Activated effector memory CD4-positive, alpha-beta T cell treated with anti-CD3 and anti-CD28 coated beads, Interleukin-2, amount 50 U/mL, for 16 hours (primary cell): ENCODE measurements around the gene CECR2.
"Not testable (repeated sequence)": the region's sequence is repeated elsewhere in the genome, so short reads cannot be mapped to it uniquely, and the experiment has no call there.

ENCODE experiments used
- DNase-seq: peaks from one replicate; pipeline ENCODE4 v3.0.0-alpha.2; 2020

Gene CECR2

DNA sequence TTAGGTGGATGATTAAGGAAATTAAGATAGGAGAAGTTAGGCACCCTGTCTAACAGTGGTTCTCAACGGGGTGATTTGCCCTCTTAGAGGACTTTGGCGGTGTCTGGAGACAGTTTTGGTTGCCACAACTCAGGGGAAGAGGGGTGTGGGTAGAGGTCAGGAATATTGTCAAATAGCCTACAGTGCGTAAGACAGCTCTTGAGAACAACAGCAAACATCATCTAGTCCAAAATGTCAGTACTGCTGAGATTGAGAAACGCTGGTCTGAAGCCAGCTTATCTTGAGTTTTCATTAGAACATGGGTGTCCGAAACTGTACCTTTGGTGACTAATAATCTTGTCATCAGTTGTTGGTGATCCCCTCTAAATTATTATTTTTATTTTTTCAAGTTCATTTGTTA is 38.4 kb downstream of the CECR2 start:
- DNase-seq, result no peak

DNA sequence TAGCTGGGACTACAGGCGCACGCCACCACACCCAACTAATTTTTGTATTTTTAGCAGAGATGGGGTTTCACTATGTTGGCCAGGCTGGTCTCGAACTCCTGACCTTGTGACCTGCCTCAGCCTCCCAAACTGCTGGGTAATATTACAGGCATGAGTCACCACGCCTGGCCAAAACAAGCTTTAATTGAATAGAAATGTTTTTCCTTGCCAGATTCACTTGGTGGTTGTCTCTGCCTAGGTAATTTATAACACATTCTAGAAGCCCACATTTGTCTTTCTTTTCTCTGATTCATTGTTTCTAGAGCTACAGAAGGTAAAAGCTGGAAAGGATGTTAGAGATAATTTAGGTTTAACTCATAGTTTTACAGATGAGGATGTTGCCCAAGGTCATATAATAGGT is 41.3 kb downstream of the CECR2 start:
- no peak for DNase-seq

DNA sequence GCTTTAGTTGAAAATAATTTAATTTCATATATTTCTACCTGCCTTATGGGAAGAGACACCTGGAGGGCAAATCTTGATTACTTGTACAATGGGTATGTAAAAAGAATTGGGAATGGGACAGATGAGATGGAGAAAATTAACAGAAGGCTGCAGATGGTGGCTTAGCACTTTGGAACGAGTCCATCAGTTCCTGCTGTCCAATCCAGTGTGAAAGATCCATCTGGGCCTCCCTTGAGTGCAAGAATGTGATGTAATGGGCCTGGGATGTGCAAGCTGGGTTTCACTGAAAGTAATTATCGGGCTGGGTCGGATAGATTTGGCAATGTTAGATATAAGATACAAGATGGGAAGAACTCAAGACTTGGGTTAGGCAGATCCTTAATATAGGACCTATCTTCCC is 42.0 kb downstream of the CECR2 start:
- DNase-seq, result no peak

DNA sequence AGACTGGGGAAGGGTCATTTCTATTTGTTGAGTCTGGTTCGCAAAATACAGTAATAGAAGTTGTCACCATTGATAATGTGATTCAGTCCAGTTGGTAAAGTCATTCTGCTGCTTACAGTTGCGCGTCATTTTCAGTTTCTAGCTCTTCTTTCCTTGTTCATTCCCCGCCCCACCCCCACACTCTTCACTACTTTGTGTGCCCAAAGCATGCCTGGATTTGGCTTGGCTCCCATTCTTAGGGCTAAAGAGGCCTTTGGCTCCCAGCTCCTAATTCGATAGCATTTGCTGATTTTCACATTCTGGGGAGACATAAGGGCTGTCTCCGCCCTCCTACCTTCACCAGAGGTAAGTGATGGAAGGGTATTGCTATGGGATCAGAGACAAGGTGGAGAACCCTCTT is 43.0 kb downstream of the CECR2 start:
- no peak for DNase-seq

DNA sequence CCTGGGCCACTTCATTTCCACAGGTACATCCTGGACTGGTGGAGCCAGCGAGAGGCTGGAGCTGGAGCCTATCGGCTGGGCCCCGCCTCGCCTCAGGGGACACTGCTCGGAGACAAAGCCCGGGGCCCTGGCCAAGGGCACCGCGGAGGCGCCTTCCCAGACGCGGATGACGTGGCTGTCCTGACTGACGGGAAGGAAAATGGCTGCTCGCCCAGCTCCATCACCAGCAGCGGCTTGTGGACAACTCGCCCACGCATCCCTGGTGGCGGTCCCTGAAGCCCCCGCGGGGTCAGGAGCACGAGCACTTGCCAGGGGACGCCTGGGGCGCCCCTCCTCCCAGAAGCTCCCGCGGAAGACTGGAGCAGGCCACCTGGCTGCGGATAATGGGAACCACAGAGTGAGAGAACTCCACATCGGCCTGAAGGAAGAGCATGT is 49.6 kb downstream of the CECR2 start:
- no peak for DNase-seq

DNA sequence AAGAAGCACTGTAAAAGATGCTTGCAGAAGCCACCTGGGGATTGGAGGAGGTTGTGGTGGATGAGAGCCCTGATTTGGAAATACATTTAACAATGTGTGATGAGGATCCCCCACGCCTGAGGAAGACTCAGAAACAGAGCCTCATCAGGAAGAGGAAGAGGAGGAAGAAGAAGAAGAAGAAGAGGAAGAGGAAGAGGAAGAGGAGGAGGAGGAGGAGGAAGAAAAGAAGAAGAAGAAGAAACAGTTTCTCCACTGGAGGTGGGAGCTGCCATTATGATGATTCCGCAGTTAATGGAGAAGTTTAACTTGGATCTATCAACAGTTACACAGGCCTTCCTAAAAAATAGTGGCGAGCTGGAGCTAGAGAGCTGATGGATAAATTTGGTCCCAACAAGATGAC is 50.1 kb downstream of the CECR2 start:
- DNase-seq, result no peak

DNA sequence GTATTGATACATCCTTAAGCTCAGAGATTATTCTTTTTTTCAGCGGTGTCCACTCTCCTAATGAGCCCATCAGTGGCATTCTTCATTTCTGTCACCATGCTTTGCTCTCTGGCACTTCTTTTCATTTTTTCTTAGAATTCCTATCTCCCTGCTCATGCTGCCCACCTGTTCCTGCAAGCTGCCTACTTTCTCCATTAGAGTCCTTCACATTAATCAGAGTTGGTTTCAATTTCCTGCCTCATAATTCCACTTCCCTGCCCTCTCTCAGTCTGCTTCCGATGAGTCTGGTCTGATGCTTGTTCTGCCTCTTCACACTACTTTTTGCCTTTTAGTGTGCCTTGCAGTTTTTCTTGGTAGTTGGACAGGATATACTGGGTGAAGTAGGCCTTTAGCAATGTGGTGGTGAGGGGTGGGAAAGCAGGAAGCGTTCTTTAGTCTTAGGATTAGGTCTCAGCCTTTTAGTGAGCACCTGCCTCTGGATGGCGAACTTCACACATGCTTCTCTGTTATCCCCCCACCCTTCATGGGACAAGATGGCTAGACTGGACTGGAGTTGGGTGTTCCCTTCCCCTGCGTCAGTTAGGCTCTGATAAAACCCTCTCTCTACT is 53.6 kb downstream of the CECR2 start:
- no peak for DNase-seq

DNA sequence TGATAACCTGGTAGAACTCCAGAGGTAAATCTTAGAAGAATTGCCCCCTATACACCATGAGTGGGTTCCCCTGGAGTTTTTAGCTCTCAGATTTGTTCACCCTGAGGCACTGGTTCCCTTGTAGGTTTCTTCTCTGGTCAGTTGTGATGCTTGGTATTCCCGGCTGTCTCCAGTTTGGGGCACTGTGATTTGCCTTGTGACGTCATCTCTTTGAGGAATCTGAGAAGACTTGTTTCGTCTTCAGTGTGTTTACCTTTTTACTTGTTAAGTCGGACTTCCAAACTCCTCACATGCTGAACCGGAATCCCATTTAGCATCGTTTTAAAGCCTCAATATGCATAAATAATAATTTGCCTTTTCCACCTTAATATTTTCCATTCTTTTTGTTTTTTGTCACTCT is 54.4 kb downstream of the CECR2 start:
- no peak for DNase-seq

DNA sequence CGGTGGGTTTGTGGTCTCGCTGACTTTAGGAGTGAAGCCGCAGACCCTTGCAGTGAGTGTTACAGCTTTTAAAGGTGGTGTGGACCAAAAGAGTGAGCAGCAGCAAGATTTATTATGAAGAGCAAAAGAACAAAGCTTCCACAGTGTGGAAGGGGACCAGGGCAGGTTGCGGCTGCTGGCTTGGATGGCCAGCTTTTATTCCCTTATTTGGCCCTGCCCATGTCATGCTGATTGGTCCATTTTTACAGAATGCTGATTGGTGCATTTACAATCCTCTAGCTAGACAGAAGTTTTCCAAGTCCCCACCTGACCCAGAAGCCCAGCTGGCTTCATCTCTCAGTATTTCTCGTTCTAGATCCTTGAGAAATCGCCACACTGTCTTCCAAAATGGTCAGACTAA is 58.3 kb downstream of the CECR2 start:
- not testable (repeated sequence) for DNase-seq

DNA sequence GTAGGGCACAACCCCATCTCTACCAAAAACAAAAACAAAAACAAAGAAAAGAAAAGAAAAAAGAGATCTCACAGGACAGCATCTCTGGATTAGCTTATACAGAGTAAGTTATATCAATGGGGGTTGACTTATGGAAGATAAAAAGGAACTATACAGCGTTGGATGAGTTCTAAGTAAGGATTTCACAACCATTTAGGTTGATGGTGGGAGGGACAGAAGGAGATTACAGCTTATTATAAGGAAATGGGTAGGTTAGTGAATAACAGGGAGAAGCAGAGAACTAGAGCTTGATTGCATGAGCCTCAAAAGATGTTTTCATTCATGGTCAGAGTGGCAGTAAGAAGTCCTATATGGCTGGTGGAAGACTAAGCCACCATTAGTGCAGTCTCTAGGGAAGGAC is 60.3 kb downstream of the CECR2 start:
- no peak for DNase-seq

DNA sequence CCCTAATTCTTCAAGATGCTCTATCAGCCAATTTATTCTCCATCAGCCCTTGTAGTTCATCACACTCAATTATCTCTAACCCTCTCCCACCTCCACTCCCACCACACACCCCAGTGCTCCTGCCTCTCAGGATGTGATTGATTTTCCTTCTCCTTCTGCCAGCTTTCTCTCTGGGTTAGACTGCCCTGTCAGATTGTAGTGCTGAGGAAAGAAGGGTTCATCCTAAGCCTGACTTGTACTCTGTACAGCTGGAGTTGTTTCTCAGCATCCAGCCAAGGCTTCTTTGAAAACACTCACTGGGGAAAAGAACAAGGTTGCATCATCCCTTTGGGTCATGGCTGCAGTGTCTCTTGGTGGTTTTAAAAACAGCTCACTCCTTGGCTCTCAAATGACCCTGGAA is 61.2 kb downstream of the CECR2 start:
- no peak for DNase-seq

DNA sequence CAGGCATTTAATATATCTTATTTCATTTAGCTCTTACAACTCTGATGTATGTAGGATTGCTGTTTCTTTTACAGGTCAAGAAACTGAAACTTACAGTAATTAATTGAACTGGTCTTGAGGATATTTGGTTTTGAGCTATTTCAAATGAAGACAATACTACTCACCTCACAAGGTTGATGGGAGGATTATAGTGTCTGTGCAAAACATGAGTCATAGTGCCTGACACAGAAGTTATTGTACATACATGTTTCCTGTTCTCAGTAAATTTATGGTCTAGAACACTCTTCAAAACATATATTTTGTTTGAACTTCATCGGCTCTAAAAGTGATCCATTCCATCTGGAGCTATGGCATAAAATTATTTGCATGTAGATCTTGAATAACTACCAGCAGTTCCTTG is 61.9 kb downstream of the CECR2 start:
- no peak for DNase-seq

DNA sequence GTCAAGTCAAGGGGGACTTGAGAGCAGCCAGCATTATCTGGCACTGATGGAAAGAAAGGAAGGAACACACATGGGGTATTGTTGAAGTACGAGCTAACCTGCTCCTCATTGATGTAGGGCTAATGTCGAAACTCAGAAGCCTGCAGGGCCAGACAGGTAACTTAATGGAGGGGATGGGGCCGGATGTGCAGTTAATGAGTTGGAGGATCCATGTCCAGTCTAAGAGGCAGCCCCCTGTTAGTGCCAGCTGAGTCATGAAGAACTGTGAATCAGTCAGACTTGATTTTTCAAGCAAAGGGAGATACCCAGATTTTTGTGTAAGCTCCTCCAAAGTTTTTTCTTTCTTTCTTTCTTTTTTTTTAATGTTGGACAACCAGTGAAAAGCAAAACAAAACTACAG is 65.6 kb downstream of the CECR2 start:
- DNase-seq, result no peak

DNA sequence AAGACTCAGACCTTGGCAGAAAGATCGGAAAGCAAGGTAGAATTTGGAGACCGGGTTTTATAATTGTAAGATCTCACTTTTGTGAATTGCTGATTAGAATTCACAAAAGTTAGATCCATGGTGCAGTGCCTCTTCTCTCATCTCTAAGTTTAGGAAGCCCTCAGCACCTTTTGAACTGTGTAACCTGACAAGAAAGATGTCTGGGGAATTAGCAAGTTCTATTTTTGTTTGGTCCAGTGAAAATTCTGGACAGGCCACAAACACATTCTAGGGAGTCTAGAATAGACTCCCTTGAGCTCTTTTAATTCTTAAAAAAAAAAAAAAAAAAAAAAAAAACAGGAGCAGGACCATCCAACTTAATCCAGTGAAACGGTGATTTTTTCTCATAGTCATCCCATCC is 66.1 kb downstream of the CECR2 start:
- DNase-seq, result no peak

DNA sequence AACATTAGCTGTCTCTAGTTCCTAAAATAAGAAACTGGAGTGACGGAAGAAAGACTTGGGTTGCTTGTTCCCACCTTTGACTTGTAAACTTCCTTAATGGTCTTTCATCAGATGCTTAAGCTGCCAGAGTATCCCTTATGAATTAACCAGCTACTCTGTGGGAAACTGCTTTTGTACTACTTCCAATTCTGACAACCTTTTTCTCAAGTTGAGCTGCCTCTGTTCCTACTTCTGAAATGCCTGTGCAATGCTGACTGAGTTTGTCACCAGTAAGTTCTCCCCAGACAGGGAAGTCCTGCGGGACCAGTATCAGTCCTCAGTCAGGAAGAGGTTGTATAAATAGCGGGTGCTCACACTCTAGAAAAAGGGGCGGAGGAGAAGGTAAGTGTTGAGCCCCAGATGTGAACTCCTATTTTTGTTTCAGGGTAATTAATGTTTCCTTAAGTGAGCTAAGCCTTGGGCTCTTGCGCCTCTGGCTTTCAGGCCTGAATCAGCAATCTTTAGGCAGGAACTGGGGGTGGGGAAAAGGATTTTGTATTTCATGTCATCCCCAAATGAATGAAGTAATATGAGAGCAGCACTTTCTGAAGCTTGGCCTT is 67.2 kb downstream of the CECR2 start:
- no peak for DNase-seq

DNA sequence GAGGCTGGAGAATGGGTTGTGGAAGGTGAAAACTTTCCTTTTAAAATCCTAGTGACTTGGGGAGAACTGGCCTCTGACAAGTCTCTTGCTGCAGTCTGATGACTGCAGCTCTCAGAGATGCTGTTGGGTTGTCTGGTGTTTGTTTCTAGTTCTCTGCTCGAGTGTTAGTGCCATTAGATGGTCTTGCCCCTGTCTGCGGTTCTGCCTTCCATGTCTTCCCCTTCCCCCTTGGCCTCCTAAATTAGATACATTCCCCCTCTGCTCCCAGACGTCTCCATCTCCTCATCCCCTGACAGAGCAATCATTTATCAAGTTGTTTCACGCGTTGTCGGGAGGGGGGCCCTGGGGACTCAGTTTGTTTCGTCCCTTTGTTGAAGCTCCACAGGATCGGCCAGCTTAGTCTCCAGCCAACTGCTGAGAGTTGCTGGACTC is 67.7 kb downstream of the CECR2 start:
- no peak for DNase-seq

DNA sequence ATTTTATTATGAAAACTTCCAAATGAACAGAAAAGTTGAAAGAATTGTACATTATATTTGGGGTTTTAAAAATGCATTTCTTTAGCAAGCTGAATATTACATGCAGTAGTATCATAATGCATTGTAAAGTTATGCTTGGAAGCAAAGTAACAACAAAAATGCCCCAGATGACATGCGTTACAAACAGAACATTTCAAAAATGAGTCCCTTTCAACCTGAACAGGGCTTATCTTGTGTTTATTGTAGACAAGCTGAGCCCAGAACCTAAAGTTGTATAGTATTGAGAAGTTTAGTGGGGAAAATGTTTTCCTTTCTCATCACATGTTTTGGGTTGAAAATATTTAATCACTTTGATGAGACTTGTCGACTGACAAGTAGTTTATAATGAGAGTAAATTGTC is 68.8 kb downstream of the CECR2 start:
- no peak for DNase-seq

DNA sequence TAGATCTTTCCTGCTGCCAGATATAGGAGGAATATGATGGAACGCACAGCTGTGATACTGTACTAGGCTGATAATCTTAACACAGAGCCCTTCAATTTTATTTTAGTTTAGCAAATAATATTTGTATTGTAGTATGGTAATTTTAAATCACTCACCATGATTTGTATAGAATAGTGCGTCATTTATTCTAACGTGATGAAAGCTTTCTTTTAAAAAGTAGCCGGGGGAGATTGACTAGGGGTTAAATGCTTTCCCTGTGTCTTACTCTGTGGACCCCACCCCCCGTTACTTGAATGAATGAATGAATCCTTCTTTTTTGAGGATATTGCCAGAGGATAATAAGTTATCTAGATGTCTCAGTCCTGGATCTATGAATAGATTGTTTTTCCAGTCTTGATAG is 72.1 kb downstream of the CECR2 start:
- no peak for DNase-seq

DNA sequence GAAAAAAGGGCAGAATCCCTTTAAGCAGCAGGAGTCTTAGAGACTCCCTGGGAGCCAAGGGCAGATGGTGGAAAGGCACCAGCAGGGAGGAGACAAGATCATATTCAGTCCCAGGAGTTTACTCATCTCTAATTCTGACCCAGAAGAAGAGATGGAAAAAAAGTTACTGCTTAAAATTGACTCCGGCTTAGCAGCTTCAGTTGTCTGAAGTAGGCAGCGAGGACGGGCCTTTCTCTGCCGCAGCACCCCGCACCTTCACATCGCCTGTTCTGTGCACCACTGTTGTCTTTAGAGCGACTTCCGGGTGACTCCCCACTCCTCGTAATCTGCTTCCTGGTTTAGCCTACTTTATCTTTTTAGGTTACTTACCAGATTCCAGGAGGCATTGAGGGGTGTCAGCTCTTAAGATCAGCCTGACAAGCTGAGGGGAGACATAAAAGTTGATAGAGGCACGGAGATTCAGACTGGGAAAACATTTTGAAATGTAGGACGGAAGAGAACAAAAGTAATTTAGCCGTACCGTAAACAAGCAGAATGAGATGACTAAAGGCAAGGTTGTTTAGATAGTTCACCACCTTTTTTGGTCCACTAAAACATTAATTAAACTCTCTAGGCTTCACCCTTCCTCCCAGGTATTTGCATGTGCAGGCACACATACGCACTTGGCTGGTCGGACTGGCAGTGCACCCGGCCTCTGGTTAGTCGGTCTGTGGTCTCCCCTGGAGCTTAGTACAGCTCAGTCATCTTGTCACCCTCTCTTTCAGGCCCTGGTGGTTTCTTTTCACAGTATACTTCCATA is 74.3 kb downstream of the CECR2 start:
- no peak for DNase-seq

DNA sequence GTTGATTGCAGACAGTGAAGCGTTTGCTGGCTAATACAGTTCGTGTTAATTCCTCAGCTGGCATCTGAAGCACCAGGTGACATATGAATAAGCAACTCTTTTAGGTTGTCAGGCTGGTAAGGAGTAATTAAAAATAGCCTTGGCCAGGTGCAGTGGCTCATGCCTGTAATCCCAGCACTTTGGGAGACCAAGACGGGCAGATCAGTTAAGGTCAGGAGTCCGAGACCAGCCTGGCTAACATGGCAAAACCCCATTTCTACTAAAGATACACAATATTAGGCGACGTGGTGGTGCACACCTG is 74.9 kb downstream of the CECR2 start:
- DNase-seq, result no peak

DNA sequence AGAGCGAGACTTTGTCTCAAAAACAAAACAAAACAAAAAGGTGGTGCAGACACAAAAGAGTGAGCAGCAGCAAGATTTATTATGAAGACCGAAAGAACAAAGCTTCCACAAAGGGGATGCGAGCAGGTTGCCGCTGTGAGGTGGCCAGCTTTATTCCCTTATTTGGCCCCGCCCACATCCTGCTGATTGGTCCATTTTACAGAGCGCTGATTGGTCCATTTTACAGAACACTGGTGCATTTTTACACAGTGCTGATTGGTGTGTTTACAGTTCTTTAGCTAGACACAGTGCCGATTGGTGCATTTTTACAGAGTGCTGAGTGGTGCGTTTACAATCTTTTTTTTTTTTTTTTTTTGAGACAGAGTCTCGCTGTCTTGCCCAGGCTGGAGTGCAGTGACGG is 77.4 kb downstream of the CECR2 start:
- no peak for DNase-seq

DNA sequence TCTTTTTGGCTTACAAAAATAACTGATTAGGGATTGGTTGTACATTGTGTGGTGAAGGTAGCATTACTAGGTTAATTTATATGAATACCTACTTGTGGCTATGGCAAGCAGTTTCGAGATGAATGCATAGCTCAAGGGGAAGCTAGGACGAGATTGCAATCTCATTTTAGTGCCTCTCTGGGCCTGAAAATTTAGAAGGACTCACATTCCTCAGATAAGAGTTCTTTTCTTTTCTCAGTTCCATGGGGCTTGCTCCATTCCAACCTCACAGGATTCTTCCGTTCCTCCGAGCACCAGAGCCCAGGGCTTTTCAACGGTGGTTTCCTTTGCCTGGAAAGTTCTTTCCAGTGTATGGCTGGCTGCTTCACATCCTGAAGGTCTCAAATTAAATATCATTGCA is 82.1 kb downstream of the CECR2 start:
- no peak for DNase-seq

DNA sequence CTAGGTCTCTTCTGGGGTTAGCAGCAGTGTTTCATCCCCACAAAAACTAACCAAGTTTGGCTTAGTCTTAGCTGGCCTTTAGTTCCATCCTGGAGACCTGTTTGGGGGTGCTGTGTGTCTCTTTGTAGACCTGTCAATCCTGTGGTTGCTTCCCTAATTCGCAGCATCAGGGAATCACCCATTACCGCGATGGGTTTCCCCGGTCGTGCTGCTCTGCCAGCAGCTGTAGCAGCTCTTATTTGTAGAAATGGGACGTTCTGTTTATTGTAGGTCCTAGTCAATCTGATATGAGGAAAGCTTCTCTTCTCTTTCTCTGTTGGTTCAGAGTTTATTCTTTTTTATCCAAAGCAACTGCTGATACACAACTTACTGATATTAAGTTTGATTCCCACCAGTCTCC is 91.6 kb downstream of the CECR2 start:
- DNase-seq, result no peak

DNA sequence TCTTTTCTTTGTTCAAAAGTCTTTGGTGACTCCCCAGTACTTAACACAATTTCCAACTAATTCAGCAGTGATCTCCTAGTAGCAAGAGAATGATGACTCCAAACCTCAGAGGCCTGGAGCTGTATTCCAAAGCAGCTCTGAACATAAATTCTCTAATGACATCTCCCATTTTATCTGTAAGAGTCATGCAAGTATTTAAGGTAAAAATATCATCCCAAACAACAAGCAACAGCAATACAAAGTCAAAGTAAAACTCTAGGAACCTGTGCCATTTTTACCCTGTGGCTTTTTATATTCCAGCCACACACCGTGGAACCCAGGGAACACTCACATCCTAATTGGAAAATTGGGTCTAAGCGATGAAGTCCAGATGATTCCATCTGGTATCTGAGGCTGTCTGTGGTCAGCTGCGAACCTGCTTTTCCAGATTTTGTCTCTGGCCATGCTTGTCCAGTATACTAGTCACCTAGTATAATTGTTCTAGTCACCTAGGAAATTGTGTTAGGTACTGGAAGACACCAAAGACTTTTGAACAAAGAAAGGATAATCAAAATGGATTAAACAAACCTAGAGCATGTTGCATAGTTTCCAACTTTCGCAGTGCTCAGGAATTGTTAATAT is 101.7 kb downstream of the CECR2 start:
- DNase-seq, result no peak
